Measurements from ENCODE around the gene OVCH1.
"Not testable (repeated sequence)": the region's sequence is repeated elsewhere in the genome, so short reads cannot be mapped to it uniquely, and the experiment has no call there.

Gene OVCH1

GRCh38 chr12:29405561-29405960 lies 91.9 kb downstream of the OVCH1 start:
- no peak for DNase-seq

GRCh38 chr12:29403991-29404390 lies 93.5 kb downstream of the OVCH1 start:
- DNase-seq: no peak

- no peak for DNase-seq
Observed at GRCh38 chr12:29402437-29402836, 95.0 kb downstream of the OVCH1 start.

- DNase-seq: no peak
Observed at GRCh38 chr12:29398495-29398894, 99.0 kb downstream of the OVCH1 start.

- no peak for DNase-seq
Observed at GRCh38 chr12:29396774-29397173, 100.7 kb downstream of the OVCH1 start.

GRCh38 chr12:29395356-29395755 lies 102.1 kb downstream of the OVCH1 start:
- DNase-seq: no peak

- DNase-seq: peak; percentile 72
Observed at GRCh38 chr12:29390419-29390818, 107.1 kb downstream of the OVCH1 start.

- DNase-seq: no peak
Observed at GRCh38 chr12:29389295-29389919, 108.1 kb downstream of the OVCH1 start.

- DNase-seq: not testable (repeated sequence)
Observed at GRCh38 chr12:29386084-29386680, 111.3 kb downstream of the OVCH1 start.

GRCh38 chr12:29385194-29385593 lies 112.3 kb downstream of the OVCH1 start:
- DNase-seq: not testable (repeated sequence)

GRCh38 chr12:29382251-29382650 lies 115.2 kb downstream of the OVCH1 start:
- DNase-seq: no peak

GRCh38 chr12:29380536-29381523 lies 116.7 kb downstream of the OVCH1 start, which contains the start of gene ERGIC2:
Gene ERGIC2, minus strand, starts transcription at chr12:29381172. Its CDS starts 9,539 bp downstream, at chr12:29371633.
- DNase-seq: peak; percentile 91
